Activated T-cell treated with anti-CD3 and anti-CD28 coated beads for 24 hours (primary cell): Measurements from ENCODE around the gene TEDC1.
A peak's percentile ranks its signal among the peaks of the same experiment; 100 is the strongest.

Source experiments
- DNase-seq: peaks from one replicate; pipeline ENCODE4 v3.0.0-alpha.2; 2020; ENCODE audit warnings: low read depth

Gene TEDC1

DNA sequence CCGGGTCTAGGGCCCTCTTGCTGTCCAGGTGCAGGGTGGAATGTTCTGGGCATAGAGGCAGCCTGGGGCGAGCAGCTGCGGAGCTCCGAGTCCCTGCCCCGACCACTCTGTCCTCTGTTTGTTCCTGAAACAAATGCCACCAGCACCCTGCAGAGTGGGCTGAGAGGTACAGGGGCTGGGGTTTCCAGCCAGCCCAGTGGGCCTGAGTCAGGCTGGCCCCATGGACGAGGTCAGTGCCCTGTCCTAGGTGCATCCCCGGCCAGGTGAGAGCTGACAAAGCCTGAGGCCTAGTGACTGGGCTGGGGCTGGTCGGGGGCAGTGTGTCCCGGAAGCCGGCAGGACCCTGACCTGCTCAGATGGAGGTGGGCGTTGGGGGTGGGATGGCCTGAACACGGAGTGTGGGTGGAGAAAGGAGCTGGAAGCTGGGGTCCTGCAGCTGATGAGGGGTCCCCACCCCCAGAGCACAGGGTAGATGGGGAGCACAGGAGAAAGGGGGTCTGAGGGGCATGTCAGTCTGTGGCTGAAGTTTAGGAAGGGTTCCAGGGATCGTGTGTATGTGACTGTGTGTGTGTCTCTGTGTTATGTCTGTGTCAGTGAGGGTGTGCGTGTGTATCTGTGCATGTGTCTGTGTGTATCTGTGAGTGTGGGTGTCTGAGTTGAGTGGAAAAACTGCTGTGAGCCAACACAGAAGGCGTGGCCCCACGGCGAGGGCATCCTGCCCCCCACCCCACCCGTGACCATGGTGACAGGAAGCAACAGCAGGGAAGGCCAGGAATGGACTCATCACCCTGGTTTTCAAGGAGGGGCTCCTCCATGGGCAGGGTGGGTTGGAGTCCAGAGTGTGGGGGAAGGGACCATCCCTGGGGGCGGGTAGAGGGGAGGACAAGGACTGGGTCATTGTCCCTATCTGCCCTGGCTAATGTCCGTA lies 6.7 kb upstream of the TEDC1 start:
- no peak for DNase-seq

DNA sequence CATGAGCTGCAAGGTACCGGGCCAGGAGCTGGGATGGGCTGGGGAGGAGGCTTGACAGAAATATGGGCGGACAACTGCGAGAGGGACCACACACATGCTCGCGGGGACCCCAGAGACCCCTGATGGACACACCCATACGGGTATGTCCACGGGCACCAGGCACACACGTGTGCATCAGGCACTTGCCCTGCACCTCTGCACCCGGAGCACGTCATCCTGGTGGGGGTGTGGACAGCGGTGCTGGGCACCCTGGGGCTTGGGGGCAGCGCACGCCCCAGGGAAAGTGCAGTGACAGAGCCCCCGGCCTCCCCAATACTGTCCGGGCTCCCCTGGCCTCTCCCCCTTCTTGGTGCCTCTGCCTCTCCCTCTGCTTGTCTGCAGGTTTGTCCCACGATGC lies 6.1 kb upstream of the TEDC1 start:
- no peak for DNase-seq

DNA sequence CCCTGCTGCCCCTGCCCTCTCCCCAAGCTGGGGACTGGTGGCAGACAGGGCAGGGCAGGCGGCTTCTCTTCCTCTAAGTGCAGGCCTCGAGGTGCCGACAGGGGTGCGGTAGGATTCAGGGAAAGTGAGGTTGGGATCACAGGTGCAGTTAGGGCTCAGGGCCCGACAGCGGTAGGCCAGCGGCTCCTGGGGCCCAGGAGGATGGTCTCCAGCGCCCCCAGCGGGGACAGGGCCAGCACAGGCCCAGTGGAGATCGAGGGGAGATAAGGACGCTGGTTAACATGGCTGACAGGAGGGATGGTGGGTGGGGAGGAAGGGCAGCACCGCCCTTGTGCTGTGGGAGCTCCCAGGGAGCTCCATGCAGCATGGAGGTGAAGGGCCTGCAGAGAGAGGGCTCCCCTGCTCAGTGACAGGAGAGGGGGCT lies 5.3 kb upstream of the TEDC1 start:
- no peak for DNase-seq

DNA sequence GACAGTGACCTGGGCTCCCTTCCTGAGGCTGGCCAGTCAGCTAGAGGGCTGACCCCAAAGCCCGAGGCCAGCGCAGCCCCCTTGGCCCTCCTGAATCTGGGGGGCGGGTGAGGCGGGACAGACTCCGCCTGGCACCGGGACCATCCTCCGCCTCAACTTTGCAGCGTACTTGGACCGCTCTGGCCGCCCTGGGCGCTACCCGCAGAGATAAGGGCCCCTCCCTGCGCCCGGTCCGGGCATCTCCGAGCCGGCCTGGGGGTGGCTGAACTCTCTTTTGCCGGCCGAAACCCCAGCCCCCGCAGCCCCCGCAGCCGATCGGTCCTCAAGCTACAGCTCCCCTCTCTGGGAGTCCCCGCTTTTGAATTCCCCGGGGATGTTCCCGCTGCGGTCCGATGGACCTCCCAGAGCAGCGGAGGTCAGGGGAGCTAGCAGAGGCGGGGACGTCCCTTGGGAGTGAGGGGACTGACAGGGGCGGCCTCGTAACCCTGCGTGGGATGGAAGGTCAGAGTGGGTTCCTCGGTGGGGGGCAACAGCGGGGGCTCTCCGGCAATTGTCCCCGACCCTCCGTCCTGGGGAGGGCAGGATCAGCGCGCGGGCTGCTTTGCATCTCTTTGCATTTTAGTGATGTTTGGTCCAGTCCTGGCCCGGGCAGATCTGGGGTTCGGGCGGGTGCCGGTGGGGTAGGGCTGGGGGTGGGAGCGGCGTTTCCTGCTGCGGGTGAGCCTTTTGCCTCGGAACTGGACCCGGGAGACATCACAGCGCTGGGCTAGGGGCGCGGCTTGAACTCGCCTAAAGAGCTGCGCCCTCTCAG lies 4.7 kb upstream of the TEDC1 start, which contains the start of gene CRIP1:
Gene CRIP1 (plus strand): TSS at position 724 of the 811 bp plus-strand sequence. CDS start 374 bp downstream, outside the sequence.
- no peak for DNase-seq

DNA sequence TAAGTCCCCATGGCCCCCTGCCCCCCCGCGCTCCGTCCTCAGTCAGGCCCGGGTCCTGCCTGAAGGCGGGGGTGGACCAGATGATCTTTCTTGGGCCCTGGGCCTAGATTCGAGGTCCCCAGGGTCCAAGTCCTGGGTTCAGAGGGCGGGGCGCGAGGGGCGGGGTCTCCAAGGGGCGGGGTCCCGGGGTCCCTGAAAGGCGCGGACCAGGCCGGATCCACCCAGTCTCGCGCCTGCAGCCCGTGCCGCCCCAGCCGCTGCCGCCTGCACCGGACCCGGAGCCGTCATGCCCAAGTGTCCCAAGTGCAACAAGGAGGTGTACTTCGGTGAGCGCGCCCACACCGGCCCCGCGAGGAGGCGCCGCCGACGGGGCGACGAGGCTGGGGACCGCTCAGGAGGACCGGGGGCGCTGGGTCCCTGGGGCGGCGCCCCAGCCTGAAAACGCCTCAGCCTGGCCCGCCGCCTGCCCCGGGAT lies 4.0 kb upstream of the TEDC1 start:
- DNase-seq, result no peak

DNA sequence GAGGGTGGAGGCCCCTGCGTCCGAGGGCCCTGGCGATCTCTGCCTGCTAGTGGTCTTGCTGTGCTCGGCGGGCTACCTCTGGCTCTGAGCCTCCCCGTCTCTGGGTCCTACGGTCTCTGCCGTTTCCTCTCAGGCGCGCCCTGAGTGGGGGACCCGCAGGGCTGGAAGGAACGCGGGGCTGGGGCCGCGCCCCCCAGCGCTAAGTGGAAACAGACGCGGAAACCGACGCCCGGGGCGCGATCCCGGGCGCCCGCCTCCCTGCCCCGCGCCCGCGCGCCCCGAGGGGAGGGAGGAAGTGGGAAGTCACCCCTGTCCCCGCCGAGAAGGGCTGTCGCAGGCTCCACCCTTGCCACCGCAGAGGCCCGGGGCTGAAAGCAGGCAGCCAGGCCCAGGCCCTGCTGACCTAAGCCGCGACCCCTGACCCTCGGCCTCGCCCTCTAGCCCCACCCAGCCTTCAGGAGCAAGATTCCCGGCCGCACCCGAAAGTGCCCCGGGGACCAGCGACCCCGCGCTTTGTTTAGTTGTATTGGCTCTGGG lies 3.5 kb upstream of the TEDC1 start:
- peak; percentile 44 for DNase-seq

DNA sequence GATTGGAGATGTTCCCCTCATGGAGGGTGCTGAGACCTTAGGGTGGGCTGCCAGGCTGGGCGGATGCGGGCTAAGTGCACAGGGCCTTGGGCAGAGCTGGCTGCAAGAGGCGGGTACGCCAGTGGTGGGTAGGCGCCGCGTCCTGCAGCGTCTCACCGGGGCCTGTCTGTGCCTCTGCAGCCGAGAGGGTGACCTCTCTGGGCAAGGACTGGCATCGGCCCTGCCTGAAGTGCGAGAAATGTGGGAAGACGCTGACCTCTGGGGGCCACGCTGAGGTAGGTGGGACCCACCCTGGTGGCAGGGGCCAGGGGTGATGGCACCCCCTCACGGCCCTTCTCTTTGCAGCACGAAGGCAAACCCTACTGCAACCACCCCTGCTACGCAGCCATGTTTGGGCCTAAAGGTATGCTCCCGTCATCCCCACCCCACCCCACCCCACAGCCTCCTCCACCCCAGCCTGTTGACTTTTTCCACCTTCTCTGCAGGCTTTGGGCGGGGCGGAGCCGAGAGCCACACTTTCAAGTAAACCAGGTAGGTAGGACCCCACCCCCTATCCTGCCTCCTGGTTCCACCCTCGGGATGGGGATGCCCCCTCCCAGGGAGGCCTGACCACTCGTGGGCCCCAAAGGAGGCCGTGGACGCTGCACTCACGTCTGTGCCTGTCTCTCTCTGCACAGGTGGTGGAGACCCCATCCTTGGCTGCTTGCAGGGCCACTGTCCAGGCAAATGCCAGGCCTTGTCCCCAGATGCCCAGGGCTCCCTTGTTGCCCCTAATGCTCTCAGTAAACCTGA lies 2.9 kb upstream of the TEDC1 start:
- no peak for DNase-seq

DNA sequence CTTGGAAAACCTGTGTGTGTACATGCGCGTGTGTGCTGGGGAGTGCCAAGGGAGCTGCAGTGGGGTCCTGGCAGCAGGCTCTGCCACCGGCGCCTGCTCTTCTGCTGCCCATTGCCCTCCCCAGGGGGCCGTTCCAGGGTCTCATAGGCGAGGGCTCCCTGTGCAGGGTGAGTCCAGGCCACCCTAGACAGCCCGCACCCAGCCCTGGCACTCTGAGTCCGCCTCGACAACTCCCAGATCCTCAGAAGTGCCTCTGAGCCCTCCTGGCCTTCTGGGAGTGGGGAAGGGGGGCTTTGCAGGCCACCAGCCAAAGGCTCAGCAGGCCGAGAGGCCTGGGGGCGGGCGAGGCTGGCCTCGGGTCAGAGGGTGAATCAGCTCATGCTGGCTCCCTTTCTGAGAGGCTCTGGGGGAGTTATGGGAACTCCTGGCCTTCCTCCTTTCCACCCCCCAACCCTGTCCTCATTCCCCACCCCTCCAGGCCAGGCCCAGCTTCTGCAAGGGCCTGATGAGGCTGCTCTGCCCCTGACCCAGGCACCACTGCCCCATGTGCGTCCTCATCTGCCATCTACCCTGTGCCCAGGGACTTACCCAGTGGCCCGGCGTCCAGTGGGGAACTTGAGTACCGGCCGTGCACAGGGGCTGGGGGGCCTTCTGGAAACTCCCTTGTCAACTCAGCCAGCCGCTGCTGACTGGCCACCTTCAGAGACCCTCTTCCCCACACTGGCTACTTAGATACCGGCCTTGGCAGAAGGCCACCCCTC lies 2.1 kb upstream of the TEDC1 start:
- DNase-seq, result no peak

DNA sequence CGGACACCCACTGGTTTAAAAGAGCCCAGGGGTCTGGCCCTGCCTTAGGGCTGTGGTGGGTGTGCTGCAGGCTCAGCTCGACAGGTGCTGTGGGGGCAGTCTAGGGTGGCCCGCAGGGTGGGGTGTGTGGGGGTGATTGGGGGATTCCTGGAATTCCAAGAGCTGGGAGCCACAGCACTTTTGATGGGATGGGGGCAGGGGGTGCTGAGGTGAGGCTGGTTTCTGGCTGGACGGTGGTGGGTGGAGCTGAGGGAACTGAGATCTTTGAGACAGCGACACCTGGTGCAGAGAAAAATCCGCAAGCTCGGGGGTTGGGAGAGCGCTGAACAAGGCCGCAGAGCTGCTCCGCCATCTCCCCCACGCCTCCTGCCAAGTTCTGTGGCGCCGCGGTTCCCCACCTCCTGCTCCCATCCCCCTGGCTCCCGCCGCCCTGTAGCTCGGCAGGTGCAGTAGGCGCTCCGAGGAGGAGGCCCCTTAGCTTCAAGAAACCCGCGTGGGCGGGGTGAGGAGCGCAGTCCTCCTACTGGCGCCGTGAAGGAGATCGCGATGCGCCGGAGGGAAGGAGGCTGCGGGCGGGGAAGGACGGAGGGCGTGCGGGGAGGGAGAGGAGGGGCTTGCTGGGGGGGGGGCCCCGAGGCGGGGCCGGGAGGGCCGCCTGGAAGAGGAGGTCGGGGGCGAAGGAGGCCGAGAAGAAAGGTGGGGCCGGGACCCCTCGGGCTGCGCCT lies 1.3 kb upstream of the TEDC1 start:
- DNase-seq, result peak; percentile 77

DNA sequence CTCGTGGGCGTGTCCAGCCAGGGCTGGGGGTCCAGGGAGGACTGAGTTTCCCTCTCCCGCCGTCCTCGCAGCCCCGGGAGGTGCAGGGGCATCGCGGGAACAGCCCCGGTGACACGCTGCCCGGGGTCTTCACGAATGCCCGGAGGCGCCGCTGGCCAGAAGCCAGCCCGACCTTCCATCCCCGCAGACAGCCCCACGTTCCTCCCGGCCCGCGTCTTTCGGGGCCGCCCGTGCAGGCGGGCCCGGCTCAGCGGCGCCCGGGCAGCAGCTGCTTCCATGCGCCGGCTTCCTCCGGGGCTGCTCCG lies 827 bp upstream of the TEDC1 start:
- no peak for DNase-seq

DNA sequence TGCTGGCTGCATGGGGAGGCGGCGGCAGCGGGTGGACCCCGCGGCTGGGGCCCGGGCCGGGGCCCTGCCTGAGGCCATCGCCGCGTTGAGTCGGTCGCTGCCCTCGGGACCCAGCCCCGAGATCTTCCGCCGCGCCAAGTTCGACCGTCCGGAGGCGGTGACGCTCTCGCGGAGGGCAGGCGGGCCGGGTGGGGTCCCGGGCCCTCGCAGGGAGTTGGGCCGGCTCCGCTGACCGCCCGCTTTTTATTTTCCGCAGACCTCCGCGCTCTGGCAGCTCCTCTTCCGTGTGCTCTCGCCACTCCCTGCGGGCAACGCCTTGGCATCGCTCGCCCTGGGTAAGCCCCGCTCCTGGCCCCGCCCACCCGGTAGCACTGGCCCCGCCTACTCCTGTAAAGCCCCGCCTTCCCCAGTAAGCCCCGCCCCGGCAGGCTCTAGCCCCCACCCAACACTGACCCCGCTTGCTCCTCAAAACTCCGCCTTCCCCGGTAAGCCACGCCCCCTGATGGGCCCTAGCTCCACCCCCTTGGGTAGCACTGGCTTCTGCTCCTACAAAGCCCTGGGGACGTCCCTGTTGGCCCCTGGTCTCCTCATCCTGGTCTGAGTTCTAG lies 424 bp downstream of the TEDC1 start:
- peak; percentile 82 for DNase-seq

DNA sequence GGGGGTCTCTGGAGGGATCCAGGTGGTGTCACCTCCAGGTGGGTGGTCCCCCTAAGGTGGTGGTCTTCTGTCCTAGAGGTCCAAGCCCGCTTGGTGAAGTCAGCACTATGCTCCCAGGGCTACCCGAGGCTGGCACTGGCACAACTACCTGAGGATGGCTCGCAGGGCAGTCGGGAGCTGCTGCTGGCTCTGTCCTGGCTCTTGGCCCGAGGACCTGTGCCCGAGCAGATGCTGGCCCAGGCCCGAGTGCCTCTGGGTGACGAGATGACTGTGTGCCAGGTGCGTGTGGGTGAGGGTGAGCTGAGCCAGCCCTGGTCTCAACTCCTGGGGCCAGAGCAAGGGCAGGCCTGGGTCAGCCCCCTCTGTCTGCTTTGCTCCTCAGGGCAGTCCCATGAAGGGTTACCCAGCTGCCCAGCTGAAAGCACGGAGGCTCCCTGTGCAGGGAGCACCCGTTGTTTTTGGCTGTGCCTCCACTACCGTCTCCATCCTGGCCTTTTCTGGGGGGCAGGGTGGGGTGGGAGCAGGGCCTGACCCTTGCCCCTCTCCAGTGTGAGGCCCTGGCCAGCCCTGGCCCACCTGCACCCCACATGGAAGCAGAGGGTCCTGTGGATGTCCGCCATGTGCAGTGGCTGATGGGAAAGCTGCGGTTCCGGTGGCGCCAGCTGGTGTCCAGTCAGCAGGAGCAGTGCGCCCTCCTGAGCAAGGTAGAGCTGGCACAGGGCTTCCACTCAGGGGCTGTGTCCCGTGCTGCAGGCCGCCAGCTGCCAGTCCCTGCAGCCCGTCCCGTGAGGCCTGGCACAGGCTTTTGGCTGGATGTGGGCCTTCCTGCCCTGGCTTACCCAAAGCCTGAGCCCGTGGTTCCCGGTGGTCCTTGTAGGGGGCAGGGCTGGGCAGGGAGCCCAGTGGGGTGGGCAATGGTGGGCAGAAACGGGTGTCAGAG lies 1.3 kb downstream of the TEDC1 start:
- no peak for DNase-seq

DNA sequence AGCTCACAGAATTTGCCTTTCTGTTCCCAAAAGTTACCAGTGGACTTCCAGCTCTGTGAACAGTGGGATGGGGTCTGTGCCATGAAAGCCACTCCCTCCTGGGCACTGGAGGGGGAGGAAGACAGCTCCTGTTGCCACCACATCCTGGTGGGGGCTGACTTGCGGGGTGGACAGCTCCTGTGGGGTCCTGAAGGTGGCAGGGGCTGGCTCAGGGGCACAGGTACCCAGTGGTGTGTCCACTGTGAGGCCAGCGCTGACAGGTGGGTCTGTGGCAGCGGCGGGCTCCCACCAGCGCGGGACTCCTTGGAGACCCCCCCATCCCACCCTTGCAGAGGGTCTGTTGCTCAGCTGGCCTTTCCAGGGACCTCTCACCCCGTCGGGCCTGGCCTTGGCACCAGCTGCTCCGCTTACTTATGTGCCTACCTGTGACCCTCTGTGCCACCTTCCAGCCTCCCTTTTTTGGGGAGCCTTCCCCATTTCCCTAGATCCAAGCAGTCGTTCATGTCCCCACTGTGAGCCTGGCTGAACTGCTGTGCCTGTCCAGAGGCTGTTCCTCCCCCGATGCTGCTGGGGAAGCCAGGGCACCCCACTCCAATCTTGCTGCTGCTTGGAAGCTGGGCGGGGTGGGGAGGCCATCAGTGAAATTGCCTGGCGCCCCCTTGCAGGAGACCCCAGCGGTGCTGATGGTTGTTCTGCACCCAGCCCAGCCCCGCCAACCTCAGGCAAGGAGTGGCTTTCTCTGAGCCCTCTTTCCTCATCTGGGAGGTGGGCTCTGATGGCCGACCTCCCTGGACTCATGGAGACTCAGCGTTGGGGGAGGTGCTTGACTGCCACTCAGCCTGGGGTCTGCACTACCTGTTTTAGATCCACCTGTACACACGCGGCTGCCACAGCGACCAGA lies 2.2 kb downstream of the TEDC1 start:
- DNase-seq, result no peak

DNA sequence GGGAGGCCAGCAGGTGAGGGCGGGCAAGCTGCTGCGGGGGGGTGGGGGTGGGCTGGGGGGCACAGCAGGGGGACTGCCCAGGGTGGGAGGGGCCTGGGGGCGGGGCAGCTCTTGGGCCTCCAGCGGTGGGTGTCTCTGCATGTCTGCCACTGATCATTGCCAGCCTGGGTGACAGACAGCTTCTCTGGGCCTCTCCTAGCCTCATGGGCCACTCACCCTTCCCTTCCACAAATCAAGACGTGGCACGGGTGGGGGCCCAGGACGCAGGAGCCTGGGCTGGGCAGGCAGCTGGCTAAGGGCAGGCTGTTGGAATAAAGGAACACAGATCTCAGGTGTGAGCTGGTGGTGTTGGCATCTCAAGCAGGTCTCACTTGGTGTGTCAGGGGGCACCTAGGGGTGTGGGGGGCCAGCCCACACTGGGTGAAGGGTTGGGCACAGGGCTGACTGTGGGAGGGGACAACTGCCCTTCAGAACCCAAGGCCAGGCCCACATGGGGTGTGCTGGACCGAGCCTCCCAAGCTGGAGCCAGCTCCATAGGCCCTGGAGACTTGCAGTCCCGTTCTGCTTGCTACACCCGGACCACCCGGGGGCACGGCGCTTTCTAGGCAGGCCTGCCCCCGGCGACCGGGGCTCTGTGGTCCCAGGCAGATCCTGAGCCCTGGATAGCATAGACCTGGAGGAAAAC lies 3.0 kb downstream of the TEDC1 start:
- no peak for DNase-seq

DNA sequence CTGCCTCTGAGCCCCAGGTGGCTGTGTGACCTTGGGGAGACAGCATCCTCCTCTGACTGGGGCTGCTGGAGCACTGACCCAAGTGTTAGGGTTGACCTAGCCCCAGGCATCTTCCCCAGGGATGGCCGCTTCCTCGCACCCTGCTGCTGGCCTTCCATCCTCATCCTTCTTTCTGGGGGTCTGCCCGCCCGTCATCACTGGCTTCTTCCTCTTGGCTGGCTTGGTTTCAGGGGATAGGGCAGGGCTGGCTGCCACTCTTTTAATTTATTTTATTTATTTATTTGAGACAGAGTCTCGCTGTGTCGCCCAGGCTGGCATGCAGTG lies 3.5 kb downstream of the TEDC1 start:
- no peak for DNase-seq

DNA sequence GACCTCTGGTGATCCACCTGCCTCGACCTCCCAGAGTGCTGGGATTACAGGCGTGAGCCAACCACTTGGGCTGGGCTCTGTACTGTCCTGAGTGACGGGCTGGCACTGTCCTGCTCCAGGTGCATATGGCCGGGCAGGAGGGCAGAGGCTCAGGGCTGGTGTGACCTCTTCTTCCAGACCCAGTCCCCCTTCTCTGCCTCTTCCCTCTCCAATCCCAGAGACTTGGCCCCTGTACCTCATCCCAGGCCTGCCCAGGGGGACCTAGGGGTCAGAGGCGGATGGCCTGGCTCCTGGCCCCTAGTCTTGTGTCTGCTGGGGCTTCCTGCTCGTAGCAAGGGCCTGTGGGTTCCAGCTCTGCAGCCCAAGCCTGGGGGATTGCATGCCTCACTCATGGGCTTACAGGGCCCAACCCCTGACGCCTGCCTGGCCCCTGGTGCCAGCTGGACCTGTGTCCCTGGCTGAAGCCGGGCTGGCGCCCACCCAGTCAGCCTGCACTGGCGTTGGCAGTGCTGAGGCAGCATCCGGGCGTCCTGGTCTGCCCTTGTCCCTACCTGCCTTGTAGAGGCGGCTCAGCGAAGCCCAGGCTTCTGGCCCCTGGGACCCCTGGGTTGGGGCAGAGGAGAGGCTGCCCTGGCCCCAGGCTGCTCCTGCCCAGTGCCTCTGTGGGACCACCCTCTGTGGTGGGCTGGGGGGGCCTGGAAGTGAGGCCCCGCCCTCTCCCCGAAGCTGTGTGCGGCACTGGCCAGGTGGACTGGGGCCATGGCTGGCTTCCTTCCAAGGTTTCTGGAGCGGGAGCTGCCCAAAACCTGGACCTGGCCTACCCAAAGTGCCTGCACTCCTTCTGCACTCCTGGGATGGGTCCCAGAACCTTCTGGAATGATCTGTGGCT lies 4.3 kb downstream of the TEDC1 start:
- DNase-seq, result no peak
